GM12872 (cell line): ENCODE measurements around the gene C12orf50.

ENCODE experiments used
- TF ChIP-seq, protein P1 (sequence below): IDR thresholded peaks from 3 replicates; pipeline ENCODE4 v1.5.1; 2011; ENCODE audit warnings: low read depth, mild to moderate bottlenecking, low read length, moderate library complexity; ENCODE audit not compliant: insufficient read depth

The C12orf50 gene

GRCh38 chr12:87931812-87932211 is 97.4 kb downstream of the C12orf50 start:
- TF ChIP-seq, protein P1, sequence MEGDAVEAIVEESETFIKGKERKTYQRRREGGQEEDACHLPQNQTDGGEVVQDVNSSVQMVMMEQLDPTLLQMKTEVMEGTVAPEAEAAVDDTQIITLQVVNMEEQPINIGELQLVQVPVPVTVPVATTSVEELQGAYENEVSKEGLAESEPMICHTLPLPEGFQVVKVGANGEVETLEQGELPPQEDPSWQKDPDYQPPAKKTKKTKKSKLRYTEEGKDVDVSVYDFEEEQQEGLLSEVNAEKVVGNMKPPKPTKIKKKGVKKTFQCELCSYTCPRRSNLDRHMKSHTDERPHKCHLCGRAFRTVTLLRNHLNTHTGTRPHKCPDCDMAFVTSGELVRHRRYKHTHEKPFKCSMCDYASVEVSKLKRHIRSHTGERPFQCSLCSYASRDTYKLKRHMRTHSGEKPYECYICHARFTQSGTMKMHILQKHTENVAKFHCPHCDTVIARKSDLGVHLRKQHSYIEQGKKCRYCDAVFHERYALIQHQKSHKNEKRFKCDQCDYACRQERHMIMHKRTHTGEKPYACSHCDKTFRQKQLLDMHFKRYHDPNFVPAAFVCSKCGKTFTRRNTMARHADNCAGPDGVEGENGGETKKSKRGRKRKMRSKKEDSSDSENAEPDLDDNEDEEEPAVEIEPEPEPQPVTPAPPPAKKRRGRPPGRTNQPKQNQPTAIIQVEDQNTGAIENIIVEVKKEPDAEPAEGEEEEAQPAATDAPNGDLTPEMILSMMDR: no peak

DNA sequence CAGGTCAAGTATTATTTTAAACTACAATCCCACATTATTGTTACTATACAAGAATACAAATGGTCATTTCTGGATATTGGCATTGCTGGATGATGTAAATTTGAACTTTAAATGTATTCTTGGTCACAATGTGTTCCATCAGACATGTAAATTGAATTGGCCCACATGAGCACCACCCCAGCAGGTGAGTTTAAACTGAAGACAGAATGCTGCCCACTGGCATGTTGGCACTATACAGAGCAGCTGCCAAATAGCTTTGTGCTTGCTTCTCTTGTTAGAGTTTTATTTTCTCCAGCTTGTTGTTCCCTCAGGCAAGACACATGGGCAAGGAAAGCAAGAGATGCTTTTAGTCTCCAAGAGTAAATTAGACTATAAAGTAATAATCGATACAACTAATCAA is 98.6 kb downstream of the C12orf50 start:
- TF ChIP-seq, protein P1: no peak
